Measurements from ENCODE around the gene MAPRE3. TPM values are rescaled to one million over a fixed set of nuclear protein-coding genes. Genes with fewer than 3 reads are reported as not detected.
A peak's percentile ranks its signal among the peaks of the same experiment; 100 is the strongest.

The MAPRE3 gene
- total RNA-seq, 4 donors from 2014 or later = 16.8 to 64.7 (median 32.9) TPM

- Histone ChIP-seq H3K36me3 (no peaks in the 10 kb centered on the region), H3K27me3 (peaks cover 28% of the 10 kb centered on the region), H3K27ac (no peak overlapping the region), H3K4me3 (no peak overlapping the region), H3K9me3 (no peaks in the 10 kb centered on the region), H3K4me1 (peaks cover 0 to 8% (median 0%) of the 10 kb centered on the region in 4 donors)
- DNase-seq = no peak
- intact Hi-C loops (cut with DNase I; ENCODE audit: low total_unique reads) = no loop called here
- 78 to 93% methylated on average over 2 to 11 of the region's 12 CpGs for WGBS, 2 donors (ENCODE audit: low coverage in 1 of 2)
- TF ChIP-seq EP300 (IDR thresholded peaks at IDR 0.05; ENCODE audit: low read depth) (no peak), POLR2AphosphoS5 (IDR thresholded peaks at IDR 0.05) (no peak), CTCF (IDR thresholded peaks at IDR 0.05) (no peak), POLR2A (IDR thresholded peaks at IDR 0.05) (no peak)
- in situ Hi-C loops (cut with MboI; ENCODE audit: low pct_ligation_motif_present in 1 of 4, low pct_unique_long_range_greater_than_20kb in 1 of 4, low sequenced_read_pairs in 3 of 4) = loop anchor here in 2 of 4 donors (10.0 kb wide), 1 partner anchor 101 kb away; the partner anchor contains the start of gene DPYSL5 (in 2 of the 2)
Observed at GRCh38 chr2:26945991-26946750, 24.3 kb upstream of the MAPRE3 start.

- TF ChIP-seq EP300 (IDR thresholded peaks at IDR 0.05; ENCODE audit: low read depth) (no peak), POLR2AphosphoS5 (IDR thresholded peaks at IDR 0.05) (no peak), CTCF (IDR thresholded peaks at IDR 0.05) (no peak), POLR2A (IDR thresholded peaks at IDR 0.05) (no peak)
- in situ Hi-C loops (cut with MboI; ENCODE audit: low pct_ligation_motif_present in 1 of 4, low pct_unique_long_range_greater_than_20kb in 1 of 4, low sequenced_read_pairs in 3 of 4) = loop anchor here in 2 of 4 donors (10.0 kb wide), 1 partner anchor 102 kb away; the partner anchor contains the start of gene DPYSL5 (in 2 of the 2)
- peaks cover 0 to 8% (median 0%) of the 10 kb centered on the region in 4 donors for H3K4me1 ChIP-seq
- H3K4me3 ChIP-seq = no peak overlapping the region
- H3K27ac ChIP-seq = no peak overlapping the region
- peaks cover 28% of the 10 kb centered on the region for H3K27me3 ChIP-seq
- no peaks in the 10 kb centered on the region for H3K36me3 ChIP-seq
- 52% methylated on average over 34 of the region's 34 CpGs; no CpG with 5 or more reads in 1 of the 2 donors for WGBS, 2 donors (ENCODE audit: low coverage in 1 of 2)
- DNase-seq = peak; percentile 54
- no peaks in the 10 kb centered on the region for H3K9me3 ChIP-seq
- intact Hi-C loops (cut with DNase I; ENCODE audit: low total_unique reads) = no loop called here
Observed at GRCh38 chr2:26946841-26947784, 23.3 kb upstream of the MAPRE3 start.

- H3K36me3 ChIP-seq = no peaks in the 10 kb centered on the region
- H3K9me3 ChIP-seq = no peaks in the 10 kb centered on the region
- in situ Hi-C loops (cut with MboI; ENCODE audit: low pct_ligation_motif_present in 1 of 4, low pct_unique_long_range_greater_than_20kb in 1 of 4, low sequenced_read_pairs in 3 of 4) = loop anchor here in 2 of 4 donors (10.0 kb wide), 1 partner anchor 104 kb away; the partner anchor contains the start of gene DPYSL5 (in 2 of the 2)
- WGBS, 2 donors (ENCODE audit: low coverage in 1 of 2) = 83 to 93% methylated on average over 1 to 3 of the region's 3 CpGs
- no peak overlapping the region for H3K4me3 ChIP-seq
- intact Hi-C loops (cut with DNase I; ENCODE audit: low total_unique reads) = no loop called here
- no peak for DNase-seq
- H3K27ac ChIP-seq = no peak overlapping the region
- peaks cover 0 to 8% (median 0%) of the 10 kb centered on the region in 4 donors for H3K4me1 ChIP-seq
- peaks cover 20% of the 10 kb centered on the region for H3K27me3 ChIP-seq
- TF ChIP-seq CTCF (IDR thresholded peaks at IDR 0.05) (no peak), EP300 (IDR thresholded peaks at IDR 0.05; ENCODE audit: low read depth) (no peak), POLR2A (IDR thresholded peaks at IDR 0.05) (no peak), POLR2AphosphoS5 (IDR thresholded peaks at IDR 0.05) (no peak)
Observed at GRCh38 chr2:26948800-26949199, 21.6 kb upstream of the MAPRE3 start.

Measured in transverse colon (tissue), 4 donors.